Activated T-cell treated with anti-CD3 and anti-CD28 coated beads for 24 hours (primary cell): ENCODE measurements around the gene POU2AF2.

Experiments
- DNase-seq: peaks from one replicate; pipeline ENCODE4 v3.0.0-alpha.2; 2020; ENCODE audit warnings: low read depth

The POU2AF2 gene

GRCh38 chr11:111330234-111330893, 84.8 kb downstream of the POU2AF2 start:
- no peak for DNase-seq

GRCh38 chr11:111331711-111332479, 86.4 kb downstream of the POU2AF2 start:
- no peak for DNase-seq

- DNase-seq: no peak
These were observed 89.3 kb downstream of the POU2AF2 start for GRCh38 chr11:111334532-111335502.

DNA sequence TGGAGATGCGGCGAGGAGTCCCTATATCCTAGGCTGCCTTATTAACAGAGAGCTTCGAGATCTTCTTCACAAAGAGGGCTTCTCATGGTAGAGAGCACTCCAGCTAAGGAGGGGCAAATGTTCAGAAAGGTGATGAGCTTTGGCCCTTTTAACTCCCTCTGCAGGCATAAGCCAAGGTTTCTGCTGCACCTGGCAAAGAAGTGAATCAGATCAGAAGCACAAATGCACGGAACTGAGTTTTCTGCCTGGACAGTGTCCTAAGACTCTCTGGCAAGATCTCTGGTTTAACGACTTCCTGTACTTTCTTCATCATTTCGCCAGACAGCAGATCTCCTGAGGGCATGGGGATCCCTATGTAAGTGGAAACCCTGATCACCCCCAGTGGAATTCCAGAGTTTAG, 90.0 kb downstream of the POU2AF2 start:
- no peak for DNase-seq
